ENCODE results near the gene WDFY1.

GRCh38 chr2:223863491-223863890 is 81.6 kb downstream of the WDFY1 start:
- TF ChIP-seq, protein P1, sequence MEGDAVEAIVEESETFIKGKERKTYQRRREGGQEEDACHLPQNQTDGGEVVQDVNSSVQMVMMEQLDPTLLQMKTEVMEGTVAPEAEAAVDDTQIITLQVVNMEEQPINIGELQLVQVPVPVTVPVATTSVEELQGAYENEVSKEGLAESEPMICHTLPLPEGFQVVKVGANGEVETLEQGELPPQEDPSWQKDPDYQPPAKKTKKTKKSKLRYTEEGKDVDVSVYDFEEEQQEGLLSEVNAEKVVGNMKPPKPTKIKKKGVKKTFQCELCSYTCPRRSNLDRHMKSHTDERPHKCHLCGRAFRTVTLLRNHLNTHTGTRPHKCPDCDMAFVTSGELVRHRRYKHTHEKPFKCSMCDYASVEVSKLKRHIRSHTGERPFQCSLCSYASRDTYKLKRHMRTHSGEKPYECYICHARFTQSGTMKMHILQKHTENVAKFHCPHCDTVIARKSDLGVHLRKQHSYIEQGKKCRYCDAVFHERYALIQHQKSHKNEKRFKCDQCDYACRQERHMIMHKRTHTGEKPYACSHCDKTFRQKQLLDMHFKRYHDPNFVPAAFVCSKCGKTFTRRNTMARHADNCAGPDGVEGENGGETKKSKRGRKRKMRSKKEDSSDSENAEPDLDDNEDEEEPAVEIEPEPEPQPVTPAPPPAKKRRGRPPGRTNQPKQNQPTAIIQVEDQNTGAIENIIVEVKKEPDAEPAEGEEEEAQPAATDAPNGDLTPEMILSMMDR (IDR thresholded peaks at IDR 0.05; ENCODE audit: borderline replicate concordance, extremely low read depth, low read length, poor library complexity, severe bottlenecking) = no peak
- no peak for TF ChIP-seq EZH2 (IDR thresholded peaks at IDR 0.05; ENCODE audit: borderline replicate concordance, low read depth, low read length, severe bottlenecking)
